K562 (cell line): ENCODE measurements around the gene SHANK3. TPM values are rescaled to one million over a fixed set of nuclear protein-coding genes. Genes with fewer than 3 reads are reported as not detected.

Experiments
- ATAC-seq: fragments of 200-7000 bp; cut with Tn5 transposase; 3 replicates; pipeline ENCODE4 v1.9.1; 2020; ENCODE audit warnings: moderate library complexity
- BruUV-seq: library from RNA; stranded (reverse); fragments of 400-500 nt; replicated peaks from 2 replicates; lab custom pipeline; 2021; lab: Mats Ljungman, UMichigan
- CTCF ChIA-PET: fragments of 300-600 bp; formaldehyde crosslinking; extraction: SDS; loops from one replicate; lab custom pipeline; 2021; ENCODE audit warnings: low intra/inter-chr PET ratio; lab: Yijun Ruan, JAX
- POLR2A ChIA-PET: fragments of 300-600, 350-650 bp; sonication (Branson Sonifier 250); formaldehyde crosslinking; extraction: SDS; loops from one replicate; lab custom pipeline; 2021; ENCODE audit warnings: antibody characterized with exemption, inconsistent platforms; lab: Yijun Ruan, JAX
- DNase-seq, 4 experiments: peaks; one replicate each; pipeline versions ENCODE4 v3.0.0 to v3.0.0-alpha.2; 2011 to 2018; ENCODE audit warnings: low spot score in 3 of 4, mixed read lengths in 3 of 4; ENCODE audit errors: extremely low read depth in 1 of 4
- FAIRE-seq: peaks from 2 replicates; lab custom pipeline; 2011; peaks lifted over from hg19 to GRCh38; lab: Jason Lieb, UNC
- H2AFZ ChIP-seq: 2 replicates; pipeline ENCODE4 v1.6.0; 2011; ENCODE audit warnings: low read depth, low read length, control low read depth, inconsistent platforms
- H3K27ac ChIP-seq: fragments of 200-600 bp; 3 replicates; pipeline ENCODE4 v1.8.0; 2011; ENCODE audit warnings: low read depth, mild to moderate bottlenecking, control low read depth, inconsistent platforms, low read length, moderate library complexity, mixed read lengths; ENCODE audit errors: extremely low read depth
- H3K27me3 ChIP-seq, 2 experiments: fragments of 300-600 bp in 1 of 2; 2 replicates in 1 of 2; 3 replicates in 1 of 2; pipeline versions ENCODE4 v1.6.0 to v1.8.0; 2011; ENCODE audit warnings: inconsistent platforms in 2 of 2, low read length in 2 of 2, mild to moderate bottlenecking in 1 of 2, mixed read lengths in 1 of 2, moderate library complexity in 1 of 2; ENCODE audit not compliant: control insufficient read depth in 2 of 2, insufficient read depth in 2 of 2
- H3K36me3 ChIP-seq: fragments of 300-600 bp; 3 replicates; pipeline ENCODE4 v1.8.0; 2011; ENCODE audit warnings: mild to moderate bottlenecking, low read length, inconsistent platforms; ENCODE audit not compliant: control insufficient read depth, insufficient read depth
- H3K4me1 ChIP-seq, 2 experiments: fragments of 200-600 bp in 1 of 2; replicated peaks in 1 of 2; 2 replicates in 1 of 2; 3 replicates in 1 of 2; pipeline versions ENCODE4 v1.5.1 to v1.8.0; 2011; ENCODE audit warnings: inconsistent platforms in 2 of 2, low read length in 2 of 2, mild to moderate bottlenecking in 1 of 2, mixed read lengths in 1 of 2, moderate library complexity in 1 of 2; ENCODE audit not compliant: control insufficient read depth in 2 of 2, insufficient read depth in 2 of 2
- H3K4me2 ChIP-seq: 2 replicates; pipeline ENCODE4 v1.6.1; 2011; ENCODE audit warnings: low read length, control low read depth, inconsistent platforms, mixed read lengths; ENCODE audit not compliant: insufficient read depth
- H3K4me3 ChIP-seq: fragments of 200-600 bp; sonication (generic), shearing (Covaris generic); 2 replicates; pipeline ENCODE4 v1.5.1; 2016; ENCODE audit warnings: control low read depth, inconsistent platforms
- H3K79me2 ChIP-seq: fragments of 200-600 bp; 3 replicates; pipeline ENCODE4 v1.8.0; 2011; ENCODE audit warnings: low read length, inconsistent platforms; ENCODE audit not compliant: control insufficient read depth, insufficient read depth
- H3K9ac ChIP-seq, 2 experiments: 2 replicates each; pipeline versions ENCODE4 v1.6.0 to v1.6.1; 2011; ENCODE audit warnings: low read depth in 2 of 2, low read length in 2 of 2, control low read depth in 1 of 2, inconsistent platforms in 1 of 2, mild to moderate bottlenecking in 1 of 2, mixed read lengths in 1 of 2; ENCODE audit not compliant: insufficient read depth in 1 of 2
- H3K9me1 ChIP-seq: one replicate; pipeline ENCODE4 v1.6.0; 2011; ENCODE audit warnings: inconsistent platforms, mild to moderate bottlenecking, low read length, moderate library complexity; ENCODE audit not compliant: control insufficient read depth, insufficient read depth
- H3K9me3 ChIP-seq: replicated peaks from 2 replicates; pipeline ENCODE4 v1.5.1; 2011; ENCODE audit warnings: low read depth, low read length, inconsistent platforms; ENCODE audit not compliant: control insufficient read depth, insufficient read depth
- H4K20me1 ChIP-seq: replicated peaks from 2 replicates; pipeline ENCODE4 v1.6.1; 2011; ENCODE audit warnings: low read length, inconsistent platforms, mixed read lengths; ENCODE audit not compliant: control insufficient read depth, insufficient read depth
- POLR2B ChIP-seq: fragments of 450-650 bp; IDR thresholded peaks from 2 replicates; pipeline ENCODE4 v1.6.1; 2018; ENCODE audit warnings: low read depth; ENCODE audit not compliant: partially characterized antibody
- PURB ChIP-seq: sonication (generic); formaldehyde crosslinking; IDR thresholded peaks from 2 replicates; pipeline ENCODE4 v1.9.0; 2021; ENCODE audit warnings: low read depth, mild to moderate bottlenecking, missing genetic modification reagents
- TAF15 ChIP-seq: fragments of 200-400 bp; formaldehyde crosslinking; IDR thresholded peaks from 2 replicates; pipeline ENCODE4 v1.6.1; 2017; ENCODE audit warnings: mild to moderate bottlenecking, low read depth, low read length, moderate library complexity
- WGBS: fragments of 100-300 bp; shearing (Covaris generic); methylation state at CpG from one replicate; pipeline ENCODE4 v1.1.6; 2016; ENCODE audit warnings: low coverage, mixed read lengths; ENCODE audit not compliant: insufficient coverage; ENCODE audit errors: missing lambda C conversion rate; 5-methylcytosine and 5-hydroxymethylcytosine counted together
- in situ Hi-C: fragments of 300-500 bp; cut with MboI; formaldehyde crosslinking; loops from 4 replicates; pipeline ENCODE4 v1.15.0; 2018; ENCODE audit warnings: inconsistent platforms, mixed read lengths
- intact Hi-C: fragments of 100-400 bp; cut with micrococcal nuclease; formaldehyde crosslinking; loops from 2 replicates; pipeline ENCODE4 v1.14.2; 2022
- polyA plus RNA-seq, 8 experiments: library from polyadenylated mRNA; depleted of rRNA in 4 of 8; stranded (reverse) in 5 of 8; unstranded in 3 of 8; fragments of >200 nt; fragmentation: Nextera tagmentation in 2 of 8; fragmentation: Illumina TruSeq in 1 of 8; extraction: Ambion mirVana in 2 of 8; extraction: Trizol in 1 of 8; gene quantifications; 2 replicates each; pipeline versions ENCODE4 v1.2.1 to v1.2.3, GENCODE V29; 2011 to 2014; ENCODE audit warnings: inconsistent platforms in 1 of 8, missing spikeins in 1 of 8
- total RNA-seq, 7 experiments: library from RNA; depleted of rRNA in 6 of 7; stranded (reverse); fragments of >200 nt in 6 of 7; fragmentation: Illumina TruSeq in 2 of 7; extraction: Trizol in 2 of 7; gene quantifications; 2 replicates each; pipeline versions ENCODE4 v1.2.1 to v1.2.3, GENCODE V29; 2011 to 2021; ENCODE audit warnings: low replicate concordance in 1 of 7
- TF ChIP-seq, protein P1 (sequence below): fragments of 200-800 bp; sonication (Bioruptor generic); IDR thresholded peaks from 2 replicates; pipeline ENCODE4 v1.6.1; 2016; ENCODE audit warnings: missing genetic modification characterization, missing compliant biosample characterization

The SHANK3 gene
- total and polyA plus RNA-seq, 9 of the 15 experiments (the other 6 are each of a cell fraction or from before 2014, with no cell fraction given), result 0.01 to 0.07 (median 0.03) TPM; not detected in 6

- TF ChIP-seq, protein P1, sequence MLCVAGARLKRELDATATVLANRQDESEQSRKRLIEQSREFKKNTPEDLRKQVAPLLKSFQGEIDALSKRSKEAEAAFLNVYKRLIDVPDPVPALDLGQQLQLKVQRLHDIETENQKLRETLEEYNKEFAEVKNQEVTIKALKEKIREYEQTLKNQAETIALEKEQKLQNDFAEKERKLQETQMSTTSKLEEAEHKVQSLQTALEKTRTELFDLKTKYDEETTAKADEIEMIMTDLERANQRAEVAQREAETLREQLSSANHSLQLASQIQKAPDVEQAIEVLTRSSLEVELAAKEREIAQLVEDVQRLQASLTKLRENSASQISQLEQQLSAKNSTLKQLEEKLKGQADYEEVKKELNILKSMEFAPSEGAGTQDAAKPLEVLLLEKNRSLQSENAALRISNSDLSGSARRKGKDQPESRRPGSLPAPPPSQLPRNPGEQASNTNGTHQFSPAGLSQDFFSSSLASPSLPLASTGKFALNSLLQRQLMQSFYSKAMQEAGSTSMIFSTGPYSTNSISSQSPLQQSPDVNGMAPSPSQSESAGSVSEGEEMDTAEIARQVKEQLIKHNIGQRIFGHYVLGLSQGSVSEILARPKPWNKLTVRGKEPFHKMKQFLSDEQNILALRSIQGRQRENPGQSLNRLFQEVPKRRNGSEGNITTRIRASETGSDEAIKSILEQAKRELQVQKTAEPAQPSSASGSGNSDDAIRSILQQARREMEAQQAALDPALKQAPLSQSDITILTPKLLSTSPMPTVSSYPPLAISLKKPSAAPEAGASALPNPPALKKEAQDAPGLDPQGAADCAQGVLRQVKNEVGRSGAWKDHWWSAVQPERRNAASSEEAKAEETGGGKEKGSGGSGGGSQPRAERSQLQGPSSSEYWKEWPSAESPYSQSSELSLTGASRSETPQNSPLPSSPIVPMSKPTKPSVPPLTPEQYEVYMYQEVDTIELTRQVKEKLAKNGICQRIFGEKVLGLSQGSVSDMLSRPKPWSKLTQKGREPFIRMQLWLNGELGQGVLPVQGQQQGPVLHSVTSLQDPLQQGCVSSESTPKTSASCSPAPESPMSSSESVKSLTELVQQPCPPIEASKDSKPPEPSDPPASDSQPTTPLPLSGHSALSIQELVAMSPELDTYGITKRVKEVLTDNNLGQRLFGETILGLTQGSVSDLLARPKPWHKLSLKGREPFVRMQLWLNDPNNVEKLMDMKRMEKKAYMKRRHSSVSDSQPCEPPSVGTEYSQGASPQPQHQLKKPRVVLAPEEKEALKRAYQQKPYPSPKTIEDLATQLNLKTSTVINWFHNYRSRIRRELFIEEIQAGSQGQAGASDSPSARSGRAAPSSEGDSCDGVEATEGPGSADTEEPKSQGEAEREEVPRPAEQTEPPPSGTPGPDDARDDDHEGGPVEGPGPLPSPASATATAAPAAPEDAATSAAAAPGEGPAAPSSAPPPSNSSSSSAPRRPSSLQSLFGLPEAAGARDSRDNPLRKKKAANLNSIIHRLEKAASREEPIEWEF (CRISPR knock-in tag), result no peak
Measured at GRCh38 chr22:50700387-50701075, 27.9 kb downstream of the SHANK3 start (continued).

GRCh38 chr22:50701076-50701419 is 28.4 kb downstream of the SHANK3 start:
- FAIRE-seq, result no peak
- BruUV-seq, result no TSS peak
- POLR2A ChIA-PET, result no interaction called here
- H3K79me2 ChIP-seq, result no peaks in the 10 kb centered on the region
- H3K9me1 ChIP-seq, result no peaks in the 10 kb centered on the region
- no peaks in the 10 kb centered on the region for H3K36me3 ChIP-seq
- H3K27ac ChIP-seq, result no peak overlapping the region
- CTCF ChIA-PET, result no interaction called here
- intact Hi-C loops (no loop called here), in situ Hi-C loops (no loop called here)
- no peak overlapping the region for H3K4me3 ChIP-seq
- H2AFZ ChIP-seq, result no peak overlapping the region
- no peak for TF ChIP-seq PURB
- TF ChIP-seq POLR2B, result no peak
- TF ChIP-seq TAF15, result no peak
- no peak overlapping the region for H3K9ac ChIP-seq
- no peaks in the 10 kb centered on the region for H4K20me1 ChIP-seq
- H3K4me2 ChIP-seq, result no peak overlapping the region
- H3K9me3 ChIP-seq, result no peaks in the 10 kb centered on the region
- H3K4me1 ChIP-seq, result peaks cover 0 to 36% of the 10 kb centered on the region in 2 experiments; a peak in 2 of 5 replicates
- peaks cover 2 to 29% of the 10 kb centered on the region in 2 experiments; a peak in 3 of 5 replicates for H3K27me3 ChIP-seq
- DNase-seq, result no peak
- WGBS, result 9% methylated on average over 7 of the region's 7 CpGs
- ATAC-seq, result no peak
